Muscle layer of duodenum (tissue), 2 donors: ENCODE data around the gene ALG9.

Experiments
- H3K27ac ChIP-seq: one replicate; pipeline ENCODE4 v1.7.0; 2013; ENCODE audit warnings: mild to moderate bottlenecking, low read length
- H3K27me3 ChIP-seq: one replicate; pipeline ENCODE4 v1.7.0; 2013; ENCODE audit warnings: low read depth, mild to moderate bottlenecking, control low read depth, low read length
- H3K36me3 ChIP-seq, 2 donors: one replicate each; pipeline ENCODE4 v1.7.0; 2013; ENCODE audit warnings: low read length in 2 of 2, control low read depth in 1 of 2, mild to moderate bottlenecking in 1 of 2; ENCODE audit not compliant: insufficient read depth in 2 of 2, control insufficient read depth in 1 of 2
- H3K4me1 ChIP-seq, 2 donors: one replicate each; pipeline ENCODE4 v1.7.0; 2013; ENCODE audit warnings: low read length in 2 of 2, mild to moderate bottlenecking in 2 of 2, control low read depth in 1 of 2, moderate library complexity in 1 of 2; ENCODE audit not compliant: insufficient read depth in 2 of 2, control insufficient read depth in 1 of 2
- H3K4me3 ChIP-seq, 2 donors: one replicate each; pipeline ENCODE4 v1.7.0; 2013; ENCODE audit warnings: low read length in 2 of 2, low read depth in 1 of 2, mild to moderate bottlenecking in 1 of 2
- H3K9me3 ChIP-seq, 2 donors: one replicate each; pipeline ENCODE4 v1.7.0; 2013; ENCODE audit warnings: low read length in 2 of 2, control low read depth in 1 of 2, mild to moderate bottlenecking in 1 of 2; ENCODE audit not compliant: control insufficient read depth in 1 of 2
- donor health status: healthy.

Gene ALG9

DNA sequence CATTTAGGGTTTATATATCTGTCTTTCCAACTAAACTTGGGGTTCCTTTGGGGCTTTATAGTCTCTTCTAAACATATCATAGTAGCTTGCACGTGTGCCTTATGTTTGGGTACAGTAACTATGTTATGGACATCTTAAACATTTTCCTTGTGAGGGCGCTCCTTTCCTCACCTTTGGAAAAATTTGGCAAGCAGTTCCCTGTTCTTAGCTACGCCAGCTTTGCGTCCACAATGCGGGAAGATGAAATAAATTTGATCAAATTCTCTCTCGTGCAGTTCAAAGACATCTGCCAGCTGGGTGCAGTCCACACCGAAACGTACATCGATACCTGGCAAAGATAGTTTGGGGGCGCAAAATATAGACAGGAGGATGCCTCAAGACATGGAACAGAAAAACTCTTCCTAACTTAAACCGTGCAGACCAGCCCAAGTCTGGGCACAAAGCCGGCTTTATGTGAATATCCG is 7.0 kb upstream of the ALG9 start:
- peaks cover 3 to 10% of the 10 kb centered on the region in 2 donors for H3K36me3 ChIP-seq
- no peaks in the 10 kb centered on the region for H3K9me3 ChIP-seq
- H3K4me3 ChIP-seq = peak overlapping the region; percentile 74 to 89
- H3K27me3 ChIP-seq = no peaks in the 10 kb centered on the region
- peaks cover 0 to 5% of the 10 kb centered on the region in 2 donors for H3K4me1 ChIP-seq
- H3K27ac ChIP-seq = peak overlapping the region; percentile 93

DNA sequence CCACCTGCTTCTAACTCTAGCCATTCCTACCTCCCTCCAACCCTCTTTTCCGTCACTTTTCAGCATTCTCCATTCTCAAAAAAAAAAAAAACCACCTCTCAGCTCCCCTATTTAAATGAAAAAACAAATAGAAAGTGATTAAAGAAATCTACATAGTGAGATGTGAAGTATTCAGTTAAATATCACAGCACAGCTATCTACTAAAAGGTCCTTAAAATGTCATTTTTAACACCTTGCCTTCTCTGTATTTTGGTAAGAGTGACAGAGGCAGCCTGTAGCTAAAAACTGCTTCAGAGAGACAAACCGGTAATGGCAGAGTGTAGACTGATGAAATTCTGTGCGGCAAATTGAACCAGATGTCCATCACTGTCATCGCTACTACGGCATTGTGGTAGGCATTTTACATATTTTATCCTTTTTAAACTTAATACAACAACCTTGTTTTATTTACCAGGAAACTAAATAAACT is 346 bp upstream of the ALG9 start:
- Histone ChIP-seq H3K4me3 (peak overlapping the region; percentile 92), H3K27ac (peak overlapping the region; percentile 84), H3K9me3 (no peaks in the 10 kb centered on the region), H3K27me3 (no peaks in the 10 kb centered on the region), H3K36me3 (peaks cover 18 to 20% of the 10 kb centered on the region in 2 donors), H3K4me1 (peaks cover 7 to 8% of the 10 kb centered on the region in 2 donors)

DNA sequence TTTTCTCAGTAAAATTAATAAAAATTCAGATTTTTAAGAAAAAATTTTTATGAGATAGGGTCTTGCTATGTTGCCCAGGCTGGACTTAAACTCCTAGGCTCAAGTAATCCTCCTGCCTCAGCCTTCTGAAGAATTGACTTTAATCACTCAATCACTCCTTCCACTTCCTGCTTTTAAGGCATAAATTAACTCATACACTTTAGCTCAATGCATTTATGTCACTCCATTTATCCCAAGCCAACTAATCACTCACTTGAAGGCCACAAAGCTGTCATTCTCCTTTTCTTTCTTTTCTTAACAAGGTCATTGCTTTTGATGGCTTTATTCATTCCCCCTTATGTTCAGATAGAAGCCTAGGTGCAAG is 877 bp downstream of the ALG9 start:
- peaks cover 16 to 31% of the 10 kb centered on the region in 2 donors for H3K36me3 ChIP-seq
- no peaks in the 10 kb centered on the region for H3K9me3 ChIP-seq
- H3K27ac ChIP-seq = peak overlapping the region; percentile 84
- peak overlapping the region; percentile 92 for H3K4me3 ChIP-seq
- no peaks in the 10 kb centered on the region for H3K27me3 ChIP-seq
- H3K4me1 ChIP-seq = peaks cover 7 to 8% of the 10 kb centered on the region in 2 donors

DNA sequence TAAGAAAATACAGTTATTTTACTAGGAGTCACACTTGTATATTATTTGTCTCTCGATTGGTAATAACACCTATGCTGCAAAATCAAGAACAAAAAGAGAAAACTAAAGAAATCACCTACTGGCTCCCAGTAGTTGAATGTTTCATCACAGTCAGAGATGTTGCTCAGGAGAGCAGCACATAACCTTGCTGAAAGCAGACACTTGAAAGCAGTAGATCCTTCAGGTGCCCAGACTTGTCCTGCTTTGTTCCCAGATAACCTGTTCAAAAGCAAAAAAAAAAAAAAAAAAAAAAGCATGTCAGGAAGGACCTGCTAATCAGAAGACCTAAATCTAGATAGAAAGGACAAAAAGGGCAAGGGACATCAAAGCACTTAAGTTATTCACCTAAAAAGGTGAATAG is 1.3 kb downstream of the ALG9 start:
- Histone ChIP-seq H3K27ac (no peak overlapping the region), H3K4me3 (peak overlapping the region; percentile 92)

DNA sequence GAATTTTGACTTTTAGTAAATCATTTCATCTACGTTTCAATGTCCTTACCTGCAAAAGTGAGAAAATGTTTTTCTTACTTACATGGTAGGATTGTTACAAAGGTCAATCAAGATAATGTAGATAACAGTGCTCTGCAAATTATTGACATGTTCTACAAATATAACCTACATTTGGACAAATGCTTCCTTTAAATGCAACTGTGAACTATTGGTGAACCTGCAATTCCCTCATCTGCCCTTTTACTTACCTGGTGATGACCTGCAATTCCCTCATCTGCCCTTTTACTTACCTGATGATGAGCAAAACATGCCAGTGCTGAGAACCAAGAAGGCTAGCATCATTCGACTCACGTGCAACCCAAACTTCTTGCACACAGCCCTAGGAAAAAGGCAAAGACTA is 11.1 kb downstream of the ALG9 start:
- Histone ChIP-seq H3K9me3 (no peaks in the 10 kb centered on the region), H3K27ac (no peak overlapping the region), H3K4me3 (no peak overlapping the region), H3K4me1 (no peaks in the 10 kb centered on the region), H3K36me3 (peaks cover 31 to 58% of the 10 kb centered on the region in 2 donors), H3K27me3 (no peaks in the 10 kb centered on the region)

More for the DNA sequence above, 1.3 kb downstream of the ALG9 start:
- H3K4me1 ChIP-seq = peaks cover 7 to 8% of the 10 kb centered on the region in 2 donors
- H3K9me3 ChIP-seq = no peaks in the 10 kb centered on the region
- peaks cover 12 to 35% of the 10 kb centered on the region in 2 donors for H3K36me3 ChIP-seq
- no peaks in the 10 kb centered on the region for H3K27me3 ChIP-seq

DNA sequence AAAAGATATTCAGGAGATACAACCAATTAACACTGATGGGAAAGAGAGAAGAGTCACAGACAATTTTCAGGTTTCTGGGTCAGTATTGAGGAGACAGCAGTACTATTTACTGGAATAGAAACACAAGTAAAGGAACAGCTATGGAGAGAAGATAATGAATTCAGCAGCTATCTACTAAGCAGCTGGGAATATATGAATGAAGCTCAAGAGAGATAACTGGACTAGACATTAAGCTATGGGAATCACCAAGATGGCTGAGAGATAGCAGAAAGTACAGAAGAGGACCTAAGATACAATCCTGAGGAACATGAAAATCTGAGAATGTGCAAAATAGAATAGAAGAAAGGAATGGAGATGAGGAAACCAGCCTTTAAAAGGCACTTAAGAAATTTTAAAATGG is 15.9 kb downstream of the ALG9 start:
- Histone ChIP-seq H3K27me3 (no peaks in the 10 kb centered on the region), H3K9me3 (no peaks in the 10 kb centered on the region), H3K4me1 (no peaks in the 10 kb centered on the region), H3K36me3 (peaks cover 52 to 67% of the 10 kb centered on the region in 2 donors), H3K27ac (no peak overlapping the region), H3K4me3 (no peak overlapping the region)

DNA sequence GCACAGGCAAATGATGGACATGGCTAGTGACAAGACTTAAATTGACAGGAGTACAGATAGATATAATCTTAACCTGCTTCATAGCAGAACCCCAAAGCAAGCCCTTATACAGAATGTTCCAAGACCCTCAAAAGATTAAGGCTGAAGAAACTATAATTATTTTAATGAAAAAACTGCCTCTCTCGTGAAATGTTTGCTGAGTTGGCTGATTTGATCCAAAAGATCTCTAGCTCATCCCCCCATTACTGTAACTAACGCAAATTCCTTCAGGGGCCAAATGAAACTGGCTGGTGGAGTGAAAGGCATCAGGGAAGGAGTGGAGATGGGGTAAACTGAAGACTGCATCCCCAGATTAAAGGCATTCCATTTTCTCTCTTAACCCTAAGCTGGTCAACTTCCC is 19.3 kb downstream of the ALG9 start:
- Histone ChIP-seq H3K27me3 (no peaks in the 10 kb centered on the region), H3K9me3 (no peaks in the 10 kb centered on the region), H3K36me3 (peaks cover 35 to 60% of the 10 kb centered on the region in 2 donors), H3K27ac (no peak overlapping the region), H3K4me1 (no peaks in the 10 kb centered on the region), H3K4me3 (no peak overlapping the region)

DNA sequence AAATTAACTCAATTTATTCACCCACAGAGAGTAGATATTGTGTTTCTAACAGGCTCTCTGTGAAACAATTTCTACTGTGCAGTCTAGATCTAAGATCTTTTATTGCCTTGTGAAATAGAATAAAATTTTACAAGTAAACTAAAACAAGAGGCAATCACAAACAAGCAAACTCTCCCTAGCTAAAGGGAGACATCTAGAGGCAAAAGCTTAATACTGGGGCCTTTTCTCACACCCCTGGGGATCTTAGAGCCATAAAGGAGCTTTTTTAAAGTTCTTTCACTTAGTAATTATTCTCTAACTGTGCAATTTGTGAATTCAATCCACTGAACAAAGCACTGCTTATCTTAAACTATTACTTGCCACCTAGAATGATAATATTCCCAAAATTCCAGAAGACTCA is 19.7 kb downstream of the ALG9 start:
- Histone ChIP-seq H3K27ac (no peak overlapping the region), H3K9me3 (no peaks in the 10 kb centered on the region), H3K36me3 (peaks cover 35 to 58% of the 10 kb centered on the region in 2 donors), H3K4me3 (no peak overlapping the region), H3K27me3 (no peaks in the 10 kb centered on the region), H3K4me1 (no peaks in the 10 kb centered on the region)

DNA sequence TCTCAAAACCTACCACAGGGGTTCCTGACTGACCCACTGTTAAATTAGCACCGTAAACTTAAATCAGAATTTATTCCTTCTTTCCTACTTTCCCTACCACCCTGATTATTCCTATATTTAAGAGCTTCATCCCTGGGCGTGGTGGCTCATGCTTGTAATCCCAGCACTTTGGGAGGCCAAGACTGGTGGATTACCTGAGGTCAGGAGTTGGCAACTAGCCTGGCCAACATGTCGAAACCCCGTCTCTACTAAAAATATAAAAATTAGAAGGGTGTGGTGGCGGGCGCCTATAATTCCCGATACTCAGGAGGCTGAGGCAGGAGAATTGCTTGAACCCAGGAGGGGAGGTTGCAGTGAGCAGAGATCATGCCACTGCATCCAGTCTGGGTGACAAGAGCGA is 20.3 kb downstream of the ALG9 start:
- Histone ChIP-seq H3K27me3 (no peaks in the 10 kb centered on the region), H3K4me3 (no peak overlapping the region), H3K36me3 (peaks cover 35 to 59% of the 10 kb centered on the region in 2 donors), H3K27ac (no peak overlapping the region), H3K9me3 (no peaks in the 10 kb centered on the region), H3K4me1 (no peaks in the 10 kb centered on the region)

DNA sequence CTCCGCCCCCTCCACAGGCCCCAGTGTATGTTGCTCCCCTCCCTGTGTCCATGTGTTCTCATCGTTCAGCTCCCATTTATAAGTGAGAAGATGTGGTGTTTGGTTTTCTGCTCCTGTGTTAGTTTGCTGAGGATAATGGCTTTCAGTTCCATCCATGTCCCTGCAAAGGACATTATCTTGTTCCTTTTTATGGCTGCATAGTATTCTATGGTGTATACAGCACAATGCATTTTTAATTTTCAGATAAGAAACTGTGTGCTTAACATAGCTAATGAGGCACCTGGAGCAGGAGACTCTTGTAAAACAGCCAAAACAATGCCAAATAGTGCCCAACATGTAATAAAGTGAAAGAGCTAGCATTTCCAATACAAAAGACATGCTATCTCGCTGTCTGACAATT is 21.8 kb downstream of the ALG9 start:
- Histone ChIP-seq H3K4me1 (no peaks in the 10 kb centered on the region), H3K4me3 (no peak overlapping the region), H3K27me3 (no peaks in the 10 kb centered on the region), H3K9me3 (no peaks in the 10 kb centered on the region), H3K27ac (no peak overlapping the region), H3K36me3 (peaks cover 27 to 62% of the 10 kb centered on the region in 2 donors)

DNA sequence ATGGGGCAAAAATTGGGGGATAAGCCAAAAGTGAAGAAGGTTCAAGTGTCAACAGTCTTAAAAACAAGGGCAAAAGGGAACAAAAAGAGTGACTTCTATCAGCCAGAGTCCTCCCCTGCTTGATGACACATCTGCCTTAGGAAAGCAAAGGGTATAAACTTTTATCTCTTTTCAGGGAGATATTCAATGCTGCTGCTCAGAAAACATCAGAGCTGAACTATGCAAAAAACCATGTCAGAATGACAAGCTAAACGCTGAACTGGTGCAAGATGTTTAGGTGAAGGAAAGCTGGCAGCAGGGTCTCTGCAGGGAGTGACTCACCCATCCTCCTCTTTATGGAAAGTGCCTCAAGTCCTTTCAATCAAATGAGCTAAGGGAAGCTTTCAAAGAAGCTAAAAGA is 24.7 kb downstream of the ALG9 start:
- Histone ChIP-seq H3K36me3 (peaks cover 21 to 54% of the 10 kb centered on the region in 2 donors), H3K9me3 (no peaks in the 10 kb centered on the region), H3K4me1 (no peaks in the 10 kb centered on the region), H3K4me3 (no peak overlapping the region), H3K27ac (no peak overlapping the region), H3K27me3 (no peaks in the 10 kb centered on the region)

DNA sequence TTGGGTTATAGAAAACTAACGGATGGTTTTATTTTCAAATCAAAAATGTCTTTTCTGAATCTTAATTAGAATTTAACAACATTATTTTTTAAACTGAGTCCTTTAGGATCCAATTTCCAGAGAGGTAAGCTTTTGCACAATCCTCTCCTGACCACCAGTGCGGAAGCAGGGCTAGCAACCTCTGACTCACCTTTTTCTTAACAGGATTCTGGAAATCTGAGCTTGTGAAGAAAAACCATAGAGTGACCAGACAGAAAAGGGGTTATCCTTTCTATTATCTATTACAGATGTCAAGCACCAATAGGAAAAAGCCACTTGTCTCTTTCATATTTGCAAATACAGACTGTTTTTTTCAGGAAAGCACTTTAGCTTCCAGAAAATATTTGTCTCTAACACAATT is 25.3 kb downstream of the ALG9 start:
- Histone ChIP-seq H3K36me3 (peaks cover 18 to 53% of the 10 kb centered on the region in 2 donors), H3K27ac (no peak overlapping the region), H3K4me1 (peaks cover 0 to 4% of the 10 kb centered on the region in 2 donors), H3K9me3 (no peaks in the 10 kb centered on the region), H3K27me3 (no peaks in the 10 kb centered on the region), H3K4me3 (no peak overlapping the region)
